Loucy (cell line): ENCODE data around the gene C17orf67.

Source experiments
- H2AFZ ChIP-seq: fragments of 200-600 bp; sonication (generic); 2 replicates; pipeline ENCODE4 v1.6.0; 2016; ENCODE audit warnings: antibody characterized with exemption, mild to moderate bottlenecking, low read length, moderate library complexity
- H3F3A ChIP-seq: fragments of 200-600 bp; 2 replicates; pipeline ENCODE4 v1.6.0; 2016; ENCODE audit warnings: antibody characterized with exemption, low read depth, mild to moderate bottlenecking
- H3K27me3 ChIP-seq: fragments of 200-600 bp; sonication (generic); 2 replicates; pipeline ENCODE4 v1.6.1; 2014; ENCODE audit warnings: low read length, mild to moderate bottlenecking; ENCODE audit not compliant: insufficient read depth, poor library complexity, severe bottlenecking
- H3K36me3 ChIP-seq: fragments of 200-600 bp; sonication (generic); 2 replicates; pipeline ENCODE4 v1.6.1; 2016; ENCODE audit warnings: low read length; ENCODE audit not compliant: insufficient read depth
- H3K4me1 ChIP-seq: fragments of 200-600 bp; sonication (generic); 2 replicates; pipeline ENCODE4 v1.5.1; 2014; ENCODE audit warnings: low read length, mild to moderate bottlenecking; ENCODE audit not compliant: insufficient read depth, poor library complexity, severe bottlenecking
- H3K4me2 ChIP-seq: fragments of 200-600 bp; sonication (generic); 2 replicates; pipeline ENCODE4 v1.6.0; 2014; ENCODE audit warnings: antibody characterized with exemption, low read length, low read depth, mild to moderate bottlenecking; ENCODE audit not compliant: poor library complexity, severe bottlenecking
- H3K4me3 ChIP-seq: fragments of 200-600 bp; sonication (generic); 2 replicates; pipeline ENCODE4 v1.5.1; 2014; ENCODE audit warnings: low read length, mild to moderate bottlenecking, mixed read lengths; ENCODE audit not compliant: poor library complexity, severe bottlenecking
- H3K79me2 ChIP-seq: fragments of 200-600 bp; sonication (generic); 2 replicates; pipeline ENCODE4 v1.6.1; 2014; ENCODE audit warnings: low read length; ENCODE audit not compliant: insufficient read depth
- H3K9ac ChIP-seq: fragments of 200-600 bp; sonication (generic); 2 replicates; pipeline ENCODE4 v1.6.0; 2014; ENCODE audit warnings: mild to moderate bottlenecking, low read depth, low read length, moderate library complexity; ENCODE audit not compliant: poor library complexity, severe bottlenecking
- H3K9me2 ChIP-seq: fragments of 200-600 bp; sonication (generic); replicated peaks from 2 replicates; pipeline ENCODE4 v1.6.1; 2016; ENCODE audit warnings: low read depth, low read length, mixed read lengths
- H3K9me3 ChIP-seq: fragments of 200-600 bp; sonication (generic); 2 replicates; pipeline ENCODE4 v1.6.1; 2014; ENCODE audit warnings: mild to moderate bottlenecking, antibody characterized with exemption, low read length, low read depth; ENCODE audit not compliant: insufficient read depth
- H4K20me1 ChIP-seq: fragments of 200-600 bp; sonication (generic); 2 replicates; pipeline ENCODE4 v1.6.0; 2014; ENCODE audit warnings: antibody characterized with exemption, low read length, mild to moderate bottlenecking; ENCODE audit not compliant: insufficient read depth, poor library complexity, severe bottlenecking
- EZH2phosphoT487 ChIP-seq: fragments of 200-600 bp; IDR thresholded peaks from 2 replicates; pipeline ENCODE4 v1.6.1; 2018; ENCODE audit warnings: antibody characterized with exemption, mild to moderate bottlenecking, moderate library complexity, borderline replicate concordance
- TF ChIP-seq, protein P1 (sequence below): fragments of 200-600 bp; sonication (generic); conservative IDR thresholded peaks from 2 replicates; pipeline ENCODE4 v1.5.1; 2014; ENCODE audit warnings: mild to moderate bottlenecking, antibody characterized with exemption, low read length

Gene C17orf67

DNA sequence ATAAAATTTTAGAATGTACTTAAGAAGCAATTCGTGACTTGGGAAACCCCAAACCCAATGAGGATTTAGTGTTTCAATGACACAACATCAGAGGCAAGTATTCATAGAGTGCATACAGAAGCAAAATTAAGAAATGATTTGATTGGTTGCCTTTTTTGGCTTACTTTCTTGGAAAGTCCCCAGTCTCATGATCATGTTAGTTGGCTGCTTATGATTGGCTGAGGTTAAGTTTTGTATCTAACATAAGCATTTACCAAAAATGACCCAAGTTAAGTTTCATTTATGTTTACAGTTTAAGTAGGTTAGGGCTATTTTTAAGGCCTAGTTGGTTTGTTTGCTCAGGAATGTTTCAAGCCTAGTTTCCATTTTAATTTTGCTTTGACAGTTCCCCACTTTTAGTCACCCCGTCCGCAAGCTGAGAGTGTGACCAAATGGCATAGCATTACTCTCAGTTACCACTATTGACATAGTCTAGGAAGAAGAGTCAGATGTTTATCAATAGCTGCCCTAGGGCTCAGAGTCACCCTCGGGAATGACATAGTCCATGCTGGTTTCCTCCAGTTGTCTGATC lies 36.4 kb upstream of the C17orf67 start:
- H3K9ac ChIP-seq = no peak overlapping the region
- H3K9me2 ChIP-seq = no peaks in the 10 kb centered on the region
- no peaks in the 10 kb centered on the region for H3K4me1 ChIP-seq
- TF ChIP-seq, protein P1, sequence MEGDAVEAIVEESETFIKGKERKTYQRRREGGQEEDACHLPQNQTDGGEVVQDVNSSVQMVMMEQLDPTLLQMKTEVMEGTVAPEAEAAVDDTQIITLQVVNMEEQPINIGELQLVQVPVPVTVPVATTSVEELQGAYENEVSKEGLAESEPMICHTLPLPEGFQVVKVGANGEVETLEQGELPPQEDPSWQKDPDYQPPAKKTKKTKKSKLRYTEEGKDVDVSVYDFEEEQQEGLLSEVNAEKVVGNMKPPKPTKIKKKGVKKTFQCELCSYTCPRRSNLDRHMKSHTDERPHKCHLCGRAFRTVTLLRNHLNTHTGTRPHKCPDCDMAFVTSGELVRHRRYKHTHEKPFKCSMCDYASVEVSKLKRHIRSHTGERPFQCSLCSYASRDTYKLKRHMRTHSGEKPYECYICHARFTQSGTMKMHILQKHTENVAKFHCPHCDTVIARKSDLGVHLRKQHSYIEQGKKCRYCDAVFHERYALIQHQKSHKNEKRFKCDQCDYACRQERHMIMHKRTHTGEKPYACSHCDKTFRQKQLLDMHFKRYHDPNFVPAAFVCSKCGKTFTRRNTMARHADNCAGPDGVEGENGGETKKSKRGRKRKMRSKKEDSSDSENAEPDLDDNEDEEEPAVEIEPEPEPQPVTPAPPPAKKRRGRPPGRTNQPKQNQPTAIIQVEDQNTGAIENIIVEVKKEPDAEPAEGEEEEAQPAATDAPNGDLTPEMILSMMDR = no peak
- TF ChIP-seq EZH2phosphoT487 = no peak
- H2AFZ ChIP-seq = no peak overlapping the region
- no peaks in the 10 kb centered on the region for H4K20me1 ChIP-seq
- H3K4me2 ChIP-seq = no peak overlapping the region
- H3K9me3 ChIP-seq = no peaks in the 10 kb centered on the region
- H3F3A ChIP-seq = no peaks in the 10 kb centered on the region
- no peak overlapping the region for H3K4me3 ChIP-seq
- H3K36me3 ChIP-seq = peaks cover 11% of the 10 kb centered on the region; the same call in 1 of the 2 replicates
- no peaks in the 10 kb centered on the region for H3K27me3 ChIP-seq
- no peaks in the 10 kb centered on the region for H3K79me2 ChIP-seq

DNA sequence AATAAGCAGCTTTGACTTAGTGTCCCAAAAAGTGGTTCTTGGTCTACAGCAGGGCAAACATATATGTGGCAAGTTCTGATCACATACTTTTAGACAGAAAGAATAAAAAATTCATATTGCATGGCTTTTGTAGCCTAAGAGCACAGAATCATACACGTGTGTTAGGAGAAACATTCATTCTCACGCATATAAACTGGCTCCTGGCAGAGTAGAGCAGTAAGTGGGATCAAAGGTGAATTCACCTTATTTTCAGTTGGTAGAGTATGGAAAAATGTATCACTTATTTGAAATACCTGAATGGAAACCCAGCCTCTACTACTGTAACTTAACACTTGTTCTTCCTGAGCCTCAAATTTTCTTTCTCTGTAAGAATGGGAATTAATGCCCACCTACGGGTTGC lies 35.0 kb upstream of the C17orf67 start:
- Histone ChIP-seq H3K79me2 (no peaks in the 10 kb centered on the region), H3K4me3 (no peak overlapping the region), H2AFZ (no peak overlapping the region), H4K20me1 (no peaks in the 10 kb centered on the region), H3K9me2 (no peaks in the 10 kb centered on the region), H3F3A (no peaks in the 10 kb centered on the region), H3K9ac (no peak overlapping the region), H3K4me1 (no peaks in the 10 kb centered on the region), H3K36me3 (peaks cover 24% of the 10 kb centered on the region; the same call in 1 of the 2 replicates), H3K27me3 (no peaks in the 10 kb centered on the region), H3K9me3 (no peaks in the 10 kb centered on the region), H3K4me2 (no peak overlapping the region)
- no peak for TF ChIP-seq EZH2phosphoT487
- TF ChIP-seq, protein P1 = no peak

DNA sequence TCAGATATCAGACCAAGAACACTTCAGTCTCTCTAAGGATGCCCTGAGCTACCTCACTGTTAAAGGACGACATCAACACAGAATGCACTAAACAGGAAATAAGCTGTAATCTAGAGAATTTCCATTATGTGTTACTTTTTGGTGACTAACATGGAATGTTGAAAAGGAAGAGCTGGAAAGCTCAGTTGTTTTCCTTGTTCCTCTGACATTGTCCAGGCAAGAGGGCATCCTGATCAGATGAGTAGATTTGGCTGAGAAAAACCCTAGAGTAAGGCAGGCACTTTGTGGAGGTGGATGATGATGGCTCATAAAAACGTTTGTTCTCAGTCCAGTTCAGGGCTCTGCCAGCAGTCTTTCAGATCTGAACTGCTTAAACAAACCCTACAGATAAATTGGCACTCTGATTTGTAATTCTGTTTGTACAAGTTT lies 34.2 kb upstream of the C17orf67 start:
- Histone ChIP-seq H3K4me1 (no peaks in the 10 kb centered on the region), H3K9ac (no peak overlapping the region), H3K9me2 (no peaks in the 10 kb centered on the region)

More for the DNA sequence above, 34.2 kb upstream of the C17orf67 start:
- H3K27me3 ChIP-seq = no peaks in the 10 kb centered on the region
- H4K20me1 ChIP-seq = no peaks in the 10 kb centered on the region
- H2AFZ ChIP-seq = no peak overlapping the region
- H3K79me2 ChIP-seq = no peaks in the 10 kb centered on the region
- H3F3A ChIP-seq = no peaks in the 10 kb centered on the region; the same call in 1 of the 2 replicates
- H3K9me3 ChIP-seq = no peaks in the 10 kb centered on the region
- H3K36me3 ChIP-seq = peaks cover 30% of the 10 kb centered on the region; the same call in 1 of the 2 replicates
- H3K4me3 ChIP-seq = no peak overlapping the region
- TF ChIP-seq, protein P1 = no peak
- no peak for TF ChIP-seq EZH2phosphoT487
- no peak overlapping the region for H3K4me2 ChIP-seq
